Ovary (tissue), 9 donors: ENCODE data around the gene CCDC78. TPM values are rescaled to one million over a fixed set of nuclear protein-coding genes. Genes with fewer than 3 reads are reported as not detected.
"Not testable (repeated sequence)": the region's sequence is repeated elsewhere in the genome, so short reads cannot be mapped to it uniquely, and the experiment has no call there.

ENCODE experiments used
- DNase-seq, 5 donors: peaks; one replicate each; pipeline ENCODE4 v3.0.0-alpha.2; 2019 to 2020
- H3K27ac ChIP-seq, 2 donors: fragments of 200-600 bp; one replicate each; pipeline versions ENCODE4 v1.5.1 to v1.8.0; 2019 to 2022
- H3K27me3 ChIP-seq: fragments of 200-600 bp; one replicate; pipeline ENCODE4 v1.8.0; 2022
- H3K36me3 ChIP-seq: fragments of 200-600 bp; sonication (generic); one replicate; pipeline ENCODE4 v1.5.1; 2019
- H3K4me1 ChIP-seq: one replicate; pipeline ENCODE4 v1.8.1; 2013; ENCODE audit warnings: mild to moderate bottlenecking, moderate library complexity; ENCODE audit not compliant: insufficient read depth
- H3K4me3 ChIP-seq: fragments of 200-600 bp; sonication (generic); one replicate; pipeline ENCODE4 v1.5.1; 2017
- H3K9me3 ChIP-seq, 2 donors: fragments of 200-600 bp in 1 of 2; sonication (generic) in 1 of 2; one replicate each; pipeline versions ENCODE4 v1.5.1 to v1.8.1; 2013 to 2019; ENCODE audit warnings: mild to moderate bottlenecking in 1 of 2, moderate library complexity in 1 of 2
- EP300 ChIP-seq: sonication (generic); formaldehyde crosslinking; IDR thresholded peaks from one replicate; pipeline ENCODE4 v1.6.1; 2017; ENCODE audit warnings: antibody characterized with exemption
- POLR2A ChIP-seq: fragments of 450-650 bp; IDR thresholded peaks from one replicate; pipeline ENCODE4 v1.6.1; 2017; ENCODE audit warnings: antibody characterized with exemption, mild to moderate bottlenecking, moderate library complexity
- WGBS, 3 donors: extraction: QIAGEN DNeasy Blood & Tissue Kit in 1 of 3; methylation state at CpG; one replicate each; pipeline versions ENCODE4 v1.1.5 to v1.1.7; 2013 to 2017; 5-methylcytosine and 5-hydroxymethylcytosine counted together
- intact Hi-C, 4 donors: fragments of 100-400 bp; cut with DNase I; formaldehyde crosslinking; loops; one replicate each; pipeline versions ENCODE4 v1.11.0 to v1.15.1; 2022 to 2023
- polyA plus RNA-seq, 2 donors: library from polyadenylated mRNA; stranded (reverse); fragments of 200-250 nt in 1 of 2; fragments of 350-450 nt in 1 of 2; fragmentation: Illumina TruSeq in 1 of 2; extraction: RNeasy Lipid Tissue Mini Kit (QIAGEN cat#74804) in 1 of 2; gene quantifications; one replicate each; pipeline ENCODE4 v1.2.3, GENCODE V29; 2013 to 2014
- total RNA-seq, 7 donors: library from RNA; depleted of rRNA in 2 of 7; stranded (reverse); fragments of >200 nt in 2 of 7; fragmentation: NEBNext Ultra II Directional in 3 of 7; extraction: Animal tissue kit (Norgen Biotek cat#: 25700) in 3 of 7; gene quantifications; one replicate each; pipeline versions ENCODE4 v1.1.0 to v1.2.4, GENCODE V29; 2016 to 2023
- TF ChIP-seq, protein P1 (sequence below), 3 donors: fragments of 450-650 bp in 2 of 3; fragments of 200-600 bp in 1 of 3; IDR thresholded peaks; one replicate each; pipeline versions ENCODE4 v1.5.1 to v1.8.0; 2016 to 2022; ENCODE audit warnings: antibody characterized with exemption in 3 of 3, mild to moderate bottlenecking in 1 of 3
- donor health status: DM: no; HTN: no; CAD: no; lungs with moderate emphysema.
- donor health status: DM: no; HTN: no; CAD: no.
- donor health status: Bipolar disorder and iron deficiency.
- donor health status: DM: yes; HTN: yes; CAD: no.
- donor health status: DM: no; HTN: no; CAD: no.
- donor health status: DM: yes; HTN: yes; CAD: no.

CCDC78 gene
- total and polyA plus RNA-seq, 9 donors: 0.40 to 44.3 (median 4.6) TPM; not detected in 2

DNA sequence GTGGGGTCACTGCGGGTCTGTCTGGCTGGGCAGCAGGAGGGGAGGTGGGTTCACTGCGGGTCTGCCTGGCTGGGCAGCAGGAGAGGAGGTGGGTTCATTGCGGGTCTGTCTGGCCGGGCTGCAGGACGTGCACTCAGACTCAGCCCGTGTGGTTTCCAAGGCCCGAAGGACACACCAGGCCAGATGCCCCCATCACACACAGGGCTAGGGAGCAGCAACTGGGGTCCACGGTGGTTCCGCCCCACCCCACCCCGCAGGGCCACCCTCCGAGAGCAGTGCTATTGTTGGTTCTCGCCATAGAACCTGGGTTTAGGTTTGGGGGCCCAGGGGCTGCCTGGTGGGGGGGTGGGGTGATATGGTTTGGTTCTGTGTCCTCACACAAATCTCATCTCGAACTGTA lies 20.4 kb upstream of the CCDC78 start:
- no peak overlapping the region for H3K4me3 ChIP-seq
- intact Hi-C loops: no loop called here
- no peaks in the 10 kb centered on the region for H3K27me3 ChIP-seq
- 67 to 77% (median 75%) methylated on average over 11 to 13 of the region's 13 CpGs for WGBS, 3 donors
- no peaks in the 10 kb centered on the region for H3K36me3 ChIP-seq
- TF ChIP-seq EP300: no peak
- TF ChIP-seq POLR2A: no peak
- TF ChIP-seq, protein P1, sequence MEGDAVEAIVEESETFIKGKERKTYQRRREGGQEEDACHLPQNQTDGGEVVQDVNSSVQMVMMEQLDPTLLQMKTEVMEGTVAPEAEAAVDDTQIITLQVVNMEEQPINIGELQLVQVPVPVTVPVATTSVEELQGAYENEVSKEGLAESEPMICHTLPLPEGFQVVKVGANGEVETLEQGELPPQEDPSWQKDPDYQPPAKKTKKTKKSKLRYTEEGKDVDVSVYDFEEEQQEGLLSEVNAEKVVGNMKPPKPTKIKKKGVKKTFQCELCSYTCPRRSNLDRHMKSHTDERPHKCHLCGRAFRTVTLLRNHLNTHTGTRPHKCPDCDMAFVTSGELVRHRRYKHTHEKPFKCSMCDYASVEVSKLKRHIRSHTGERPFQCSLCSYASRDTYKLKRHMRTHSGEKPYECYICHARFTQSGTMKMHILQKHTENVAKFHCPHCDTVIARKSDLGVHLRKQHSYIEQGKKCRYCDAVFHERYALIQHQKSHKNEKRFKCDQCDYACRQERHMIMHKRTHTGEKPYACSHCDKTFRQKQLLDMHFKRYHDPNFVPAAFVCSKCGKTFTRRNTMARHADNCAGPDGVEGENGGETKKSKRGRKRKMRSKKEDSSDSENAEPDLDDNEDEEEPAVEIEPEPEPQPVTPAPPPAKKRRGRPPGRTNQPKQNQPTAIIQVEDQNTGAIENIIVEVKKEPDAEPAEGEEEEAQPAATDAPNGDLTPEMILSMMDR (IDR thresholded peaks at IDR 0.05): no peak
- no peak overlapping the region for H3K27ac ChIP-seq
- no peaks in the 10 kb centered on the region for H3K4me1 ChIP-seq
- no peak for DNase-seq
- no peaks in the 10 kb centered on the region for H3K9me3 ChIP-seq

DNA sequence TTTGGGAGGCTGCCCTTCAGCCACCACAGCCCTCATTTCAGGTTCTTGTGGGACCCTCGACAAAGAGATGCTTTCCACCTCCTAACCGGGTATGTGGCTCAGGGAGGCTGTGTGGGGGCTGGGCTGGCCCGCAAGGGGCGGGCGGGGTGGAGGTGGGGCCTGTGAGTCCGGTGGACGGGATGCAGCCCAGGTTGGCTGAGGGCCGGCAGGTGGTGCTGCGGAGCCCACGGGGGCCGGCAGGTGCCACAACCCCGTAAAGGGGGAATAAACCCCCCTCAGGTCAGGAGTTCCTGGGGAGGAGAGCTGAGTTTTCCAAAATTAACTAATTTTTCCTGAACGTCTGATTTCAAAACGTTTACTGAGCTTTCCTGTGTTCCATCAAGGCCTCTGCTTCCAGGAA lies 19.5 kb upstream of the CCDC78 start:
- H3K4me1 ChIP-seq: peaks cover 2% of the 10 kb centered on the region
- no peak overlapping the region for H3K4me3 ChIP-seq
- intact Hi-C loops: no loop called here
- H3K27me3 ChIP-seq: no peaks in the 10 kb centered on the region
- H3K9me3 ChIP-seq: no peaks in the 10 kb centered on the region
- no peak overlapping the region for H3K27ac ChIP-seq
- TF ChIP-seq, protein P1 (IDR thresholded peaks at IDR 0.05): no peak
- TF ChIP-seq EP300 (no peak), POLR2A (no peak)
- no peak for DNase-seq
- H3K36me3 ChIP-seq: no peaks in the 10 kb centered on the region
- WGBS, 3 donors: 2 to 10% (median 5%) methylated on average over 14 of the region's 14 CpGs

DNA sequence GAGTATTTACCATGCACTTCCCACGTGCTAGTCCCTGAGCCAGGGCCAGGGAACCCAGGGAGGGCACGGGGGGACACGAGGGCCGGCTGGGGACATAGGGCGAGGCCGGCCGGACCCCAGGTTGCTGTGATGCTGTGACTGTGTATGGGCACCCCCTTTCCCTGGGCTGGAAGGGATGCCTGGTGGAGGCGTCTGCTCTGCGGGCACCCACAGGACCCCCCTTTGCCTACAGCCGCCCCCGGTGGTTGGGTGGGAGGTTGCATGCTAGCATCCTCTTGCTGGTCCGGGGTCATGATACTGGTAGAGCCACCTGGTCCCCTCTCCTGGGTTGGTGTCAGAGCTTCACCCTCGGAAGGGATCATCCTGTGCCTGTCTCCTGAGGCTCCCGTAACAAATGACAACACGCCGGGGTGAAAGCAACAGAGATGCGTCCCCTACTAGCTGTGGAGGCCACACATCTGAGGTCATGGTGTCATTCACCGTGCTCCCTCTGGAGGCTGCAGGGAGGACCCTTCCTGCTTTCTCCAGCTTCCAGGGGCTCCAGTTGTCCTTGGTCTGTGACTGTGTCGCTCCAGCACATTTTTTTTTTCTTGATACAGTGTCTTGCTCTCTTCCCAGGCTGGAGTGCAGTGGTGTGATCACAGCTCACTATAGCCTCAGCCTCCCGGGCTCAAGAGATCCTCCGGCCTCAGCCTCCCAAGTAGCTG lies 17.7 kb upstream of the CCDC78 start:
- DNase-seq: no peak
- Histone ChIP-seq H3K27me3 (no peaks in the 10 kb centered on the region), H3K27ac (no peak overlapping the region), H3K9me3 (no peaks in the 10 kb centered on the region), H3K4me1 (peaks cover 9% of the 10 kb centered on the region), H3K36me3 (no peaks in the 10 kb centered on the region), H3K4me3 (no peak overlapping the region)
- TF ChIP-seq POLR2A (no peak), EP300 (no peak)
- TF ChIP-seq, protein P1 (IDR thresholded peaks at IDR 0.05): no peak
- intact Hi-C loops: no loop called here
- WGBS, 3 donors: 70 to 77% (median 74%) methylated on average over 21 of the region's 21 CpGs

DNA sequence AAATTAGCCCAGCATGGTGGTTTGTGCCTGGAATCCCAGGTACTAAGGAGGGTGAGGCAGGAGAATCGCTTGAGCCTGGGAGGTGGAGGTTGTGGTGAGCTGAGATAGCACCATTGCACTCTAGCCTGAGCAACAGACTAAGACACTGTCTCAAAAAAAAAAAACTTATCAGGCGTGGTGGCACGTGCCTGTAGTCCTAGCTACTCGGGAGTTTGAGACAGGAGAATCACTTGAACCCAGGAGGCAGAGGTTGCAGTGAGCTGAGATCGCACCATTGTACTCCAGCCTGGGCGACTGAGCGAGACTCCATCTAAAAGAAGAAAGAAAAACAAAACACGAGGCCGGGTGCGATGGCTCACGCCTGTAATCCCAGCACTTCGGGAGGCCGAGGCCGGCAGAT lies 16.7 kb upstream of the CCDC78 start:
- H3K9me3 ChIP-seq, H3K27me3 ChIP-seq, H3K4me1 ChIP-seq, H3K27ac ChIP-seq, H3K4me3 ChIP-seq, DNase-seq, H3K36me3 ChIP-seq, intact Hi-C loops: not testable (repeated sequence)
- WGBS, 3 donors: 66 to 78% (median 69%) methylated on average over 14 of the region's 14 CpGs

DNA sequence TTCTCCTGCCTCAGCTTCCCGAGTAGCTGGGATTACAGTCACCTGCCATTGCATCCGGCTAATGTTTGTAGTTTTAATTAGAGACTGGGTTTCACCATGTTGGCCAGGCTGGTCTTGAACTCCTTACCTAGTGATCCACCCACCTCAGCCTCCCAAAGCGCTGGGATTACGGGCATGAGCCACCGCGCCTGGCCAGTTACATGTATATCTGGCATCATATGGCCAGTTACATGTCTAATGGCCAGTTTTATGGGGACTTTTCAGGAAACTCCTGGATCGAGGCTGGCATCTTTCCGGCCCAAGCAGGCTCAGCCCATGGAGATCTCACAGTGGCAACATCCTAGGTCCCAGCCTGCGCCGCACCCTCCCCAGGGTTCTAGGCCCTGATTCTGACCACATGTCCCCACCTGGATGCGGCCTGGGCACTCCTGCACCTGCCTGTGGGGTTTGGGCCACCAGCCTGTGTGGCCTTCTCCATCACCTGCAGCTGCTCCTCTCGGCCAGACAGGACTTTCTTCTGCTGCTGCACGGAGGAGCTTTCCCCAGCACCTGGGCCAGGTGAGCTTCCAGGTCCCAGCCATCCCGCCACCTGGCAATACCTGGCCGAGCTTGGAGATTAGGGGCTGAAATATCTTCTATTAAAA lies 15.9 kb upstream of the CCDC78 start:
- Histone ChIP-seq H3K4me3 (no peak overlapping the region), H3K36me3 (no peaks in the 10 kb centered on the region), H3K27ac (no peak overlapping the region), H3K9me3 (no peaks in the 10 kb centered on the region), H3K4me1 (peaks cover 9% of the 10 kb centered on the region), H3K27me3 (no peaks in the 10 kb centered on the region)
- DNase-seq: peak in 1 of 5 donors; percentile 9
- TF ChIP-seq EP300 (no peak), POLR2A (no peak)
- TF ChIP-seq, protein P1 (IDR thresholded peaks at IDR 0.05): no peak
- intact Hi-C loops: no loop called here
- WGBS, 3 donors: 85 to 89% (median 85%) methylated on average over 15 of the region's 15 CpGs
